ENCODE results near the gene GGACT.

Gene GGACT

GRCh38 chr13:100549316-100549715 is 39.3 kb downstream of the GGACT start:
- DNase-seq (ENCODE audit: low read depth in 1 of 2, low spot score in 1 of 2): no peak

GRCh38 chr13:100547791-100548201 is 40.8 kb downstream of the GGACT start:
- no peak for DNase-seq (ENCODE audit: low read depth in 1 of 2, low spot score in 1 of 2)

- no peak for DNase-seq (ENCODE audit: low read depth in 1 of 2, low spot score in 1 of 2)
Observed at GRCh38 chr13:100546713-100547405, 41.7 kb downstream of the GGACT start.

GRCh38 chr13:100545684-100546061 is 42.9 kb downstream of the GGACT start:
- no peak for DNase-seq (ENCODE audit: low read depth in 1 of 2, low spot score in 1 of 2)

- no peak for DNase-seq (ENCODE audit: low read depth in 1 of 2, low spot score in 1 of 2)
Observed at GRCh38 chr13:100544866-100545683, 43.5 kb downstream of the GGACT start.

GRCh38 chr13:100543872-100544602 is 44.6 kb downstream of the GGACT start:
- no peak for DNase-seq (ENCODE audit: low read depth in 1 of 2, low spot score in 1 of 2)

GRCh38 chr13:100542826-100543156 is 45.8 kb downstream of the GGACT start:
- DNase-seq (ENCODE audit: low read depth in 1 of 2, low spot score in 1 of 2): no peak

- no peak for DNase-seq (ENCODE audit: low read depth in 1 of 2, low spot score in 1 of 2)
Observed at GRCh38 chr13:100541897-100542825, 46.4 kb downstream of the GGACT start.

GRCh38 chr13:100540621-100541020 is 48.0 kb downstream of the GGACT start:
- DNase-seq (ENCODE audit: low read depth in 1 of 2, low spot score in 1 of 2): no peak

GRCh38 chr13:100537951-100538462 is 50.6 kb downstream of the GGACT start:
- no peak for DNase-seq (ENCODE audit: low read depth in 1 of 2, low spot score in 1 of 2)

- no peak for DNase-seq (ENCODE audit: low read depth in 1 of 2, low spot score in 1 of 2)
Observed at GRCh38 chr13:100537486-100537885, 51.1 kb downstream of the GGACT start.

GRCh38 chr13:100536643-100537180 is 51.9 kb downstream of the GGACT start:
- no peak for DNase-seq (ENCODE audit: low read depth in 1 of 2, low spot score in 1 of 2)

- DNase-seq (ENCODE audit: low read depth in 1 of 2, low spot score in 1 of 2): no peak
Observed at GRCh38 chr13:100535426-100536135, 53.0 kb downstream of the GGACT start.

GRCh38 chr13:100534911-100535310 is 53.7 kb downstream of the GGACT start:
- DNase-seq (ENCODE audit: low read depth in 1 of 2, low spot score in 1 of 2): no peak

GRCh38 chr13:100534147-100534843 is 54.3 kb downstream of the GGACT start:
- DNase-seq (ENCODE audit: low read depth in 1 of 2, low spot score in 1 of 2): no peak

- no peak for DNase-seq (ENCODE audit: low read depth in 1 of 2, low spot score in 1 of 2)
Observed at GRCh38 chr13:100533588-100534041, 55.0 kb downstream of the GGACT start.

GRCh38 chr13:100532836-100533435 is 55.7 kb downstream of the GGACT start:
- DNase-seq (ENCODE audit: low read depth in 1 of 2, low spot score in 1 of 2): no peak

- DNase-seq (ENCODE audit: low read depth in 1 of 2, low spot score in 1 of 2): no peak
Observed at GRCh38 chr13:100532090-100532766, 56.4 kb downstream of the GGACT start.
